Measurements from ENCODE around the gene EIF3CL. TPM values are rescaled to one million over a fixed set of nuclear protein-coding genes. Genes with fewer than 3 reads are reported as not detected.
A peak's percentile ranks its signal among the peaks of the same experiment; 100 is the strongest.
"Not testable (repeated sequence)": the region's sequence is repeated elsewhere in the genome, so short reads cannot be mapped to it uniquely, and the experiment has no call there.

The EIF3CL gene
- 169 TPM for total RNA-seq

- H3K27ac ChIP-seq; H3K4me1 ChIP-seq; H3K36me3 ChIP-seq; H3K27me3 ChIP-seq; H3K9me3 ChIP-seq; DNase-seq (ENCODE audit: extremely low spot score in 2 of 2); intact Hi-C loops (cut with DNase I): not testable (repeated sequence)
- H3K4me3 ChIP-seq: peak within 1 kb of the TSS in 1 of 2 donors; percentile 35
These were observed at the start of gene EIF3CL for GRCh38 chr16:28403220-28404072. TSS of gene EIF3CL (minus strand) at chr16:28403841. CDS start at chr16:28403618, 223 bp downstream.

- H3K27ac ChIP-seq; intact Hi-C loops (cut with DNase I): not testable (repeated sequence)
These were observed 43.4 kb upstream of the EIF3CL start for GRCh38 chr16:28447081-28447480.

GRCh38 chr16:28446388-28446787, 42.7 kb upstream of the EIF3CL start:
- DNase-seq (ENCODE audit: extremely low spot score in 2 of 2); intact Hi-C loops (cut with DNase I); H3K27ac ChIP-seq; H3K27me3 ChIP-seq; H3K36me3 ChIP-seq; H3K4me1 ChIP-seq; H3K9me3 ChIP-seq; H3K4me3 ChIP-seq: not testable (repeated sequence)

More at GRCh38 chr16:28447081-28447480, 43.4 kb upstream of the EIF3CL start:
- H3K4me3 ChIP-seq; H3K27me3 ChIP-seq; H3K36me3 ChIP-seq; H3K4me1 ChIP-seq; H3K9me3 ChIP-seq; DNase-seq (ENCODE audit: extremely low spot score in 2 of 2): not testable (repeated sequence)

DNA sequence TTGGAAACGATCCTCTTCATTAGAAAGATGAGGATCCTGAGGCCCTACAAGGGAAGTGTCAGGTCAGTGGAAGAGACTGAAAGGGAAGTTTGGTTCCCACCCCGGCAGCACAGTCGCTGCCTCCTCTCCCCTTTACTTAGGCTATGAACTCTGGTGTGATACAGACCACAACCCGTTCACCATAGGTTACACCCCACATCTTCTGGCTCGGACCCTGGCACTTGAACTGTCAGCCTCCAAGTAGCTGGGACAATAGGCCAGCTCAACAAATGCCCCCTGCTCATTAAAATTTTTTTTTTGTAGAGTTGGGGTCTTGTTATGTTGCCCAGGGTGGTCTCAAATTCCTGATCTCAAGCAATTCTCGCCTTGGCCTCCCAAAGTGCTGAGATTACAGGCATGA, 40.3 kb upstream of the EIF3CL start:
- DNase-seq (ENCODE audit: extremely low spot score in 2 of 2); H3K27ac ChIP-seq; H3K27me3 ChIP-seq; H3K9me3 ChIP-seq; intact Hi-C loops (cut with DNase I); H3K4me3 ChIP-seq; H3K36me3 ChIP-seq; H3K4me1 ChIP-seq: not testable (repeated sequence)

DNA sequence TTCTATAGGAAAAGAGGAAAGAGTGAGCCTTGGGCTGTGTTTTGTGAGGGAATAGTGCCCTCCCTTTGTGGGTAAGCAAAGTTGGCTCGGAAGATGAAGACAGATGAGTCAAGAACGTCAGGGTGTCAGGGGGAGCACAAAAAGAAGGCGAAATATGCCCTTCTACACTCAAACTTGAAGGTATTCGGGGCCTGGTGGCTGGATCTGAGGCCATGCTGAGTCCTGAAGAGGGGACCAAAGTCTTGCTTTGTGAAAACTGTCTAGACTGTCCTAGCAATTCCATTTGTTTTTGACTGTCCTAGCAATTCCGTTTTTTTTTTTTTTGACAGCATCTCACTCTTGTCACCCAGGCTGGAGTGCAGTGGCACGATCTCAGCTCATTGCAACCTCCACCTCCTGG, 35.3 kb upstream of the EIF3CL start:
- H3K27ac ChIP-seq; H3K27me3 ChIP-seq; H3K9me3 ChIP-seq; H3K36me3 ChIP-seq; intact Hi-C loops (cut with DNase I); H3K4me1 ChIP-seq; DNase-seq (ENCODE audit: extremely low spot score in 2 of 2); H3K4me3 ChIP-seq: not testable (repeated sequence)

GRCh38 chr16:28435340-28435739, 31.7 kb upstream of the EIF3CL start:
- H3K36me3 ChIP-seq; H3K27me3 ChIP-seq; H3K27ac ChIP-seq; H3K4me1 ChIP-seq; H3K4me3 ChIP-seq; intact Hi-C loops (cut with DNase I); H3K9me3 ChIP-seq: not testable (repeated sequence)
- DNase-seq (ENCODE audit: extremely low spot score in 2 of 2): peak; percentile 1 to 9

- H3K9me3 ChIP-seq; H3K27ac ChIP-seq; H3K4me1 ChIP-seq; intact Hi-C loops (cut with DNase I); H3K36me3 ChIP-seq; H3K4me3 ChIP-seq; H3K27me3 ChIP-seq; DNase-seq (ENCODE audit: extremely low spot score in 2 of 2): not testable (repeated sequence)
These were observed 22.5 kb upstream of the EIF3CL start for GRCh38 chr16:28426060-28426680.

DNA sequence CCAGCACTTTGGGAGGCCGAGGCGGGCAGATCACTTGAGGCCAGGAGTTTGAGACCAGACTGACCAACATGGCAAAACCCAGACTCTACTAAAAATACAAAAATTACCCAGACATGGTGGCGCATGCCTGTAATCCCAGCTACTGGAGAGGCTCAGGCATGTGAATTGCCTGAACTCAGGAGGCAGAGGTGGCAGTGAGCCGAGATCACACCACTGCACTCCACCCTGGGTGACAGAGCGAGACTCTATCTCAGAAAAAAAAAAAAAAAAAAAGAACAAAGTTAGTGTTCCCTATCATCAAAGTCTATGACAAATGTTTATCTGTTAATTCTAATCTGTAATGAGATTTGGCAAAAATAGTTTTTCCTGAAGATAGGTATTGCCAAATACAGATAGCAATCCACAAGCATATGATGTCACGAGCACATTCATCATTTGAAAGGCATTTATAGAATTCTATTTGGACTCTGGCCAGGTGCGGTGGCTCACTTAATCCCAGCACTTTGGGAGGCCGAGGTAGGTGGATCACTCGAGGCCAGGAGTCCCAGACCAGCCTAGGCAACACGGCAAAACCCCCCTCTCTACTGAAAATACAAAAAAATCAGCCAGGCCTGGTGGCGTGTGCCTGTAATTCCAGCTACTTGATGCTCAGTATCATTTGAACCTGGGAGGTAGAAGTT, 17.6 kb upstream of the EIF3CL start:
- DNase-seq (ENCODE audit: extremely low spot score in 2 of 2); H3K27ac ChIP-seq; intact Hi-C loops (cut with DNase I); H3K4me1 ChIP-seq; H3K36me3 ChIP-seq; H3K9me3 ChIP-seq; H3K27me3 ChIP-seq; H3K4me3 ChIP-seq: not testable (repeated sequence)

- DNase-seq (ENCODE audit: extremely low spot score in 2 of 2); H3K4me1 ChIP-seq; intact Hi-C loops (cut with DNase I); H3K9me3 ChIP-seq; H3K4me3 ChIP-seq; H3K27ac ChIP-seq; H3K27me3 ChIP-seq; H3K36me3 ChIP-seq: not testable (repeated sequence)
These were observed 13.4 kb upstream of the EIF3CL start for GRCh38 chr16:28417033-28417432.

DNA sequence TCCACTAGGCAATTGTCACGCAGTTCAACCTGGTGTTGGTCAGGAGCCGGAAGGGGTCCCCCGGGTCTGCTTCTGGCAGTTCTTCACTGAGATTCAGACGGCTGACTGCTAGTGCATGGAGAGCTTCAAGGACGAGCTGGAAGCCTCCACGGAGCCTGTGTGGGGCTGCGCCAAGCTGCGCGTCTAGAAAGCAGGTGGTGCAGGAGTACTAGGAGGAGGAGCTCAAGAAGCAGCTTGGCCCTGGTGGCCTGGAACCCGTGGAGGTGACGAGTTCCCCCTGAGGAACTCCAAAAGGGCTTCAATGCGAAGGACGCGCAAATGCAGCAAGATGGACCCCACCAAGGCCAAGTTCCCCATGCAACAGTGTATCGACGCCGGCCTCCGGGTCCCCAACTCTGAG, 10.9 kb upstream of the EIF3CL start:
- H3K27ac ChIP-seq; H3K36me3 ChIP-seq; H3K9me3 ChIP-seq; H3K27me3 ChIP-seq; intact Hi-C loops (cut with DNase I); H3K4me1 ChIP-seq; H3K4me3 ChIP-seq: not testable (repeated sequence)
- peak in 1 of 2 donors; percentile 77 for DNase-seq (ENCODE audit: extremely low spot score in 2 of 2)

DNA sequence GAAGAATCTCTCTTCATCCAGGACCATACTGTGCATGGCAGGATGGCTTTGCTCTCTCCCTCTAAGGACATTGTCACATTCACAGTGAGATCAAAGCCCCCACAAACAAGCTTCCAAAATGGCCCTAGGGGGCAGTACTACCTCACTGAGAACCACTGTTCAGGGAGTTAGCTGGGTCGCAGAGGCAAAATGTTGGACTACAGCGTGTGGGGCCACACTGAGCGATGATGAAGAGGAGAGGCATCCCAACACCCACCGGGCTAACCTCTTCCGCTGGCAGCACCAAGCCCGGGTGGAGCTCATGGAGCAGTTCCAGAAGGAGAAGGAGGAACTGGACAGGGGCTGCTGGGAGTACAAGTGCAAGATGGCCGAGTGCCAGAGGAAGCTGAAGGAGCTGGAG, 9.9 kb upstream of the EIF3CL start:
- H3K36me3 ChIP-seq; H3K27me3 ChIP-seq; H3K4me3 ChIP-seq; H3K4me1 ChIP-seq; H3K27ac ChIP-seq; DNase-seq (ENCODE audit: extremely low spot score in 2 of 2); intact Hi-C loops (cut with DNase I); H3K9me3 ChIP-seq: not testable (repeated sequence)

GRCh38 chr16:28392054-28392453, 11.6 kb downstream of the EIF3CL start:
- intact Hi-C loops (cut with DNase I); H3K27me3 ChIP-seq; H3K9me3 ChIP-seq; H3K27ac ChIP-seq; DNase-seq (ENCODE audit: extremely low spot score in 2 of 2); H3K4me3 ChIP-seq; H3K36me3 ChIP-seq; H3K4me1 ChIP-seq: not testable (repeated sequence)

DNA sequence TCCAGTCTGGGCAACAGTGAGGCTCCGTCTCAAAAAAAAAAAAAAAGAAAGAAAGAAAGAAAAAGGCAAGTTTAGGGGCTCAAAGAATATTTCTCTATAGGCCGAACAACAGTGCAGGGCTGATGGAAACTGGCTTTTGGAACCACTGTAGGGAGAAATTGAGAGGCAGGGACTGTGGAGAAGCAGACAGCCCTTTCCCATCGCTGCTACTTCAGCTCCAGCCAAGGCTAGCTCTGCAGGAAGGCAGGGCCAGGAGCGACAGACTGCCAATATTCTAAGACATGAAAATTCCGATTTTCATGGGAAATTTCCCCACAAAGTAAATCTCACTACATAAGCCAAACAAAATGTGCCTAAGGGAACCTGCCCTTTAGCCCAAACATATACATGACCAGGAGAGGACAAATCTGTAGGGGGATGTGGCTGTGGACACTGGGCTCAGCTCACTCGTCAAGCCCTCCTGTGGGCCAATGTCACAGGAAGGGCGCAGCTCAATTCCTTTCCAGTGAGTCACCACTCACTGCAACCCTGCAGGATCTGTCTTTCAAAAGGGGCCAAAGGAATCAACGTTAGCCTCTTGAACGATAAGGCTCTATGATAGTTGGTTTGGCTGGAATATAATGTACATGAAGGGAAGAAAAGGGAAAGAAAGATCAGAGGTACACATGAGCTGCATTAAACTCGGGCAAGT, 21.3 kb downstream of the EIF3CL start:
- intact Hi-C loops (cut with DNase I); H3K27ac ChIP-seq; H3K36me3 ChIP-seq; H3K4me3 ChIP-seq; H3K27me3 ChIP-seq; H3K9me3 ChIP-seq; H3K4me1 ChIP-seq; DNase-seq (ENCODE audit: extremely low spot score in 2 of 2): not testable (repeated sequence)
